Measurements from ENCODE around the gene RASA4B.
A peak's percentile ranks its signal among the peaks of the same experiment; 100 is the strongest.
"Not testable (repeated sequence)": the region's sequence is repeated elsewhere in the genome, so short reads cannot be mapped to it uniquely, and the experiment has no call there.

Gene RASA4B

DNA sequence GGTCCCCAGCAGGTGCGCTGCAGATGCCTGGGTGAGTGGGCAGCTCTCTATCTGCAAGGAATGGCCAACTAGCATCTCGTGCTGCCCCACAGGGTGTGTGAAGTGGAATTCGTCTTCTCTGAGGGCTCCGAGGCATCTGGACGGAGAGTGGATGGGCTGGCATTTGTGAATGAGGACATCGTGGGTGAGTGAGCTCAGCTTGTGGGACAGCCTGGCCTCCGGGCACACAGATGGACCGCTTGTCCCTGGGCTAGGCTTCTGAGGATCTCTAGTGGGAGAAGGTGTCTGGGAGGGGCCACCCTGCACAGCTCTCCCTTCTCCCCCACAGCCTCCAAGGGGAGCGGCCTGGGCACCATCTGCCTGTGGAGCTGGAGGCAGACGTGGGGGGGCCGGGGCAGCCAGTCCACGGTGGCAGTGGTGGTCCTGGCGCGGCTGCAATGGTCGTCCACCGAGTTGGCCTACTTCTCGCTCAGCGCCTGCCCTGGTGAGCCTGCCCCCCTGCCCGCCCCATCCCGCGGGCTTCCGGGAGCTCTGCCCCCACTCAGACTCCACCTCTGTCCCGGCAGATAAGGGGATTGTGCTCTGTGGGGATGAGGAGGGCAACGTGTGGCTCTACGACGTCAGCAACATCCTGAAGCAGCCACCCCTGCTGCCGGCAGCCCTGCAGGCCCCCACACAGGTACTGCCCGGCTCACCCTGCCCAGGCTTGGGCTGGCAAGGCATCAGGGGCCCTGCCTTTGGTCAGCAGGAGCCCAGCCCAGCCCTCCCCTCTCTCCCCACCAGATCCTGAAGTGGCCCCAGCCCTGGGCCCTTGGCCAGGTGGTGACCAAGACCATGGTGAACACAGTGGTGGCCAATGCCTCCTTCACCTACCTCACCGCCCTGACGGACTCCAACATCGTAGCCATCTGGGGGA is 45.2 kb downstream of the RASA4B start:
- peak; percentile 10 for DNase-seq

DNA sequence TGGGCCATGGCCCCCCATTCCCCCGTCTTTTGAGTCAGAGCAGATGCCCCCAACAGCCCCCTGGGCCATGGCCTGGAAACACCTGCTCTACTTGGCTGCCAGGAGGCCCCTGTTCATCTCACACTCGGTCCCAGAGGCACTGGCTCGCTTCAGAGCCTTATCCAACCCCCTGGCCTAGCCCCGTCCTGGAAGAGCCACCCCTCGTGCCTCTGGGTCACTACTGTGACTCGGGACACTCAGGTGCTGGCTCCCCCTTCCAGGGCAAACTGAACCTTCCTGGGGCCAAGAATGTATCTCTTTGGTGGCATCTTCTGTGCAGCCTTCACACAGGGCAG is 45.8 kb downstream of the RASA4B start:
- no peak for DNase-seq

DNA sequence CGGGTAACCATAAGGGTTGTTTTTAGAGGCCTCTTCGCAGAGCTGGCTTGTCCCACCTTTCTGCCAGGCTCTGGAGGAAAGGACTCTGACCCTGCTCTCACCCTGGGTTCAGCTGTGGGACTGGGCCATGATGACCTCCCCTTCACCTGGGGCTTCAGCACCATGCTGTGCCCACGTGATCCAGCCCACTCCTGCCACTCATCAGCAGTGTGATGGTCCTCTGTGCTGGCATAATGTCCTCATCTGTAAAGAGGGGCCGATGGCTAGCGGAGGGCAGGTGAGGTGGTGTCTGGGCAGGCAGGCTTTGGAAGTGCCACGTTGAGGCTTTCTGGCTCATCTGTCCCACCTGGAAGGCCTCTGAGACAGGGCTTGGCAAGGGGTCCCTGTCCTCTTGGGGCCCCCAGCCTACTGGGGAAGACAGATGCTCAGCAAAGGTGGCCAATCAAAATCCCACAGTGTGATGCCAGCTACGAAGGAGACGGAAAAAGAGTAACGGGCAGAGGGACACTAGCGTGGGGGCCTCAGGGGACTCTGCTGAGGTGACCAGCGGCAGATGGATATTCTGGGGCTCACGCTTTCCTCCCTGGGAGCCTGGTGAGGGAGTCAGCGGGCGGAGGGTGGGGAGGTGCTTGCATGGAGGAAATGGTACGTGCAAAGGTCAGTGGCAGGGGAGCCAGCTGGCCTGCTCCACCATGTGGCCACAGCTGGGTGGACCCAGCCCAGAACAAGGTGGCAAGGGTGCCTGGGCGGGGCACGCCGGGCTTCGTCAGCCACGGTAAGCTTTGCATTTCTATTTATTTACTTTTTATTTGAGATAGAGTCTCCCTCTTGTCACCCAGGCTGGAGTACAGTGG is 47.4 kb downstream of the RASA4B start:
- peak; percentile 7 for DNase-seq

DNA sequence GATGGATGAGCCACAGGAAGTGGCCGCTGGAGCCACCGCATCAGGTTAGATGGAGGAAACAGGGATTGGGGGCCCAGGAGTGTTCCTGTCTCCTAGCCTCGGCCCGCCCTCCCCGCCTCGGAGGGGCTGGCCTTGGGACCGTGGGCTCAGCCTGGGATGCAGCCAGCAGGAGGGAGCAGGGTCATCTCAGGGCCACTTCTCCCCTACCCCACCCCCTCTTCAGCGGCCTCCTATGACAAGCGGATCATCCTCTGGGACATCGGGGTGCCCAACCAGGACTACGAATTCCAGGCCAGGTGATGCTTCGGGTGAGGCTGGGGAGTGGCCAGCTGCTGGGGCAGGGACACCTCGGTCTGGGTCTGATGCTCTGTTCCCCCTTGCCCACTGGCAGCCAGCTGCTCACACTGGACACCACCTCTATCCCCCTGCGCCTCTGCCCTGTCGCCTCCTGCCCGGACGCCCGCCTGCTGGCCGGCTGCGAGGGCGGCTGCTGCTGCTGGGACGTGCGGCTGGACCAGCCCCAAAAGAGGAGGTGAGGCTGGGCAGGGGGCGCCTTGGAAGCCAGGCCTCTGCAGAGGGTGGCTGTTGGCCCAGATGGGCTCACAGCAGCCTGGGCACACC is 48.1 kb downstream of the RASA4B start:
- peak; percentile 6 for DNase-seq

DNA sequence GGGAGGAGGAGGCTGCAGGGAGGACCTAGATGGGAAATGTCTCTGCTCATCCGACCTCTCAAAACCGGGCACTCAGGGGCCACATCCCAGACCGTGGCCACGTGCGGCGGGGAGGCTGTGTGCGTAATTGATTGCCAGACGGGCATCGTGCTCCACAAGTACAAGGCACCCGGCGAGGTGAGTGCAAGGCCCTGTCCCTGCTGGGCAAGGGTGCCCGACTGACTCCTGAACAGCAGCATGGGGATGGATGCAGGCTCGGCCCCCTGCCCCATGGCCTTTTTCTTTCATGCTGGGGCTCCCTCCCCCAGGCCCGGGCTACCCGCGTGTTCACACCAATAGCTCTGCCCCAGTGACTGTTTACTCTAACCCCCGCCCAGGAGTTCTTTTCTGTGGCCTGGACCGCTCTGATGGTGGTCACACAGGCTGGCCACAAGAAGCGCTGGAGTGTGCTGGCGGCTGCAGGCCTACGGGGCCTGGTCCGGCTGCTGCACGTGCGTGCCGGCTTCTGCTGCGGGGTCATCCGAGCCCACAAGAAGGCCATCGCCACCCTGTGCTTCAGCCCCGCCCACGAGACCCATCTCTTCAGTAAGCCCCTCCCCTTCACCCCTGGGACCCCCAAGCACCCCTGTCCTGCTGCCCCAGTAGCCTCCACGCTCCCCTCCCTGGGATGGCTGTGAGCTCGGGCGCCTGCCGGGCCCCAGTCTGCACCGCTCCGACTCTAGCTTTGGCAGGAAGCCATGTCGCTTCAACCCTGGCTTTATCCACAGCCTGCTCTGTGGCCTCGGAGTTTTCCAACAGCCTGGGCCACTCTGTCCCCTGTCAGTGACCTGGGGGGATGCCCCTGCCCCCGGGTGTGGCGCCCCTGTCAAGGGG is 48.9 kb downstream of the RASA4B start:
- DNase-seq, result peak; percentile 8

DNA sequence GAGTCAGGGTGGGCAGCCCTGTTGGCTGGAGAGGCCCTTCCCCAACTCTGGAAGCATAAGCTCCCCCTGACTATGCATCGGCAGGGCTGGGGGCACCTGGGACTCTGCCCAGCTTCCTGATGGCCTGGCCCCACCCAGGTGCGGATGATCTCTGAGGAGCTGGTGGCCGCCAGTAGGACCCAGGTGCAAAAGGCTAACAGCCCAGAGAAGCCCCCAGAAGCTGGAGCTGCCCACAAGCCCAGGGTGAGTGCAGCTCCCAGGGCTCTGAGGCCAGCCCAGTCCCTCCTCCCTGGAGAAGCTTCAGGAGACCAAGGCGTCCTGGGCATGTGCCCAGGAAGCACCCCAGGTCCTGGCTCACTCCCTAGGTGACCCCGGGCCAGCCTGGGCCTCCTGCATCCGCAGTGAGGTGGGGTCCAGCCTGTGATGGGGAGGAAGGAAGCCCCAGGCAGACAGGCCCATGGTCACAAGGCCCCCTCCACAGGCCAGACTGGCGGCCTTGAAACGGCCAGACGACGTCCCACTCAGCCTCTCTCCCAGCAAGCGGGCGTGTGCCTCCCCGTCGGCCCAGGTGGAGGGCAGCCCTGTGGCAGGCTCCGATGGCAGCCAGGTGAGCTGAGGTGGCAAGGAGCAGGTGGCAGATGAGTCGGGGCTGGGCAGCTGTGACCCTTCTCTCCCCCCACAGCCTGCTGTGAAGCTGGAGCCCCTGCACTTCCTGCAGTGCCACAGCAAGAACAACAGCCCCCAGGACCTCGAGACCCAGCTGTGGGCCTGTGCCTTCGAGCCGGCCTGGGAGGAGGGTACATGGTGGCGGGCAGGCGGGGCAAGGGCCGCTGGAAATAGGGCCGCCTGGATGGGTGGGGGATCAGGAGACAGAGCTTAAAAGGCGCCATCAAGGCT is 49.7 kb downstream of the RASA4B start:
- no peak for DNase-seq

DNA sequence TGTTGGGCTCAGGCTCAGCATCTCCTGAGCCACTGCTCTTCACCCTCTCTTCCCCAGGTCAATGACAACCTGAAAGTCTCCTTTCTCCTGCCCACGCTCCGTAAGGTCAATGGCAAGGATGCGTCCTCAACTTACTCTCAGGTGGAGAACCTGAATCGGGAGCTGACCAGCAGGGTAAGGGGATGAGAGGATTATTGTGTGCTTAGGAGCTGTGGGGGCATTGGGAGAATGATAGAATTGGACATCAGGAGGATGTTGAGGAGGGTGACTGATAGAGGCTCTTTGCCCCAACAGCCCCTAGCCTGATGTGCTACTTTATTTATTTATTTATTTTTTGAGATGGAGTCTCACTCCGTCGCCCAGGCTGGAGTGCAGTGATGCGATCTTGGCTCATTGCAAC is 51.5 kb downstream of the RASA4B start:
- no peak for DNase-seq

DNA sequence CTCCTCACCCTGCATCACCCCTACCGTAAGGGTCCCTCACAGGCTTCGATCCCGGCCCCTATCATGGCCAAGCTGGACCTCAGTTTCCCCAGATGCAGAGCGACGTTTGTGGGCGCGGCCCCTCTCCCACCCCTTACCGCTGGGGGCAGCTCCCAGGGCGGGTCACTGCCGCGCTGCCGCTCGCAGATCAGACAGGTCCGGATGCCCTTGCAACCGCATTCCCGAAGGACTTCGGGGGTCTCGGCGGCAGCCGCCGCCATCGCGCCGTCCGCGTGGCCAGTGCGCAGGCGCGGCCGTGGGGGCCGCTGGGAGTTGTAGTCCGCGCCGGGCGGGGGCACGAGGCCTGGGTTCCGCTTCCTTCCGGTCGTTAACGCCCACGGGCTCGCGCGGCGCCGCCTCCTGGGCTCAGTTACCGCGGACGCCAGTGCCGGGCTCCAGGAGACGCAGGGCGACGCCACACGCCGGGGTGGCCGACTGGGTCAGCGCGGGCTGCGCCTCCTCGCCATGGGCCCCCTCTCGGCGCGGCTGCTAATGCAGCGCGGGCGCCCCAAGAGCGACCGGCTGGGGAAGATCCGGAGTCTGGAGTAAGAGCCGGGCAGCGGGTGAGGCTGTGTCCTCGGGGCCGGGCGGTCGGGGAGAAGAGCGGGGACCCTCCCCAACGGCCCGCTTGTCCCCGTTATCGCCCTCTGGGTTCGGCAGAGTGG is 52.8 kb downstream of the RASA4B start, which contains the start of the genes ALKBH4 and LRWD1:
Gene ALKBH4, minus strand, starts transcription at position 287 of the 704 bp plus-strand sequence. Its CDS starts 27 bp downstream, at position 260.
Gene LRWD1, plus strand, starts transcription at position 408 of the 704 bp plus-strand sequence. Its CDS starts 97 bp downstream, at position 505.
- DNase-seq, result peak; percentile 95

DNA sequence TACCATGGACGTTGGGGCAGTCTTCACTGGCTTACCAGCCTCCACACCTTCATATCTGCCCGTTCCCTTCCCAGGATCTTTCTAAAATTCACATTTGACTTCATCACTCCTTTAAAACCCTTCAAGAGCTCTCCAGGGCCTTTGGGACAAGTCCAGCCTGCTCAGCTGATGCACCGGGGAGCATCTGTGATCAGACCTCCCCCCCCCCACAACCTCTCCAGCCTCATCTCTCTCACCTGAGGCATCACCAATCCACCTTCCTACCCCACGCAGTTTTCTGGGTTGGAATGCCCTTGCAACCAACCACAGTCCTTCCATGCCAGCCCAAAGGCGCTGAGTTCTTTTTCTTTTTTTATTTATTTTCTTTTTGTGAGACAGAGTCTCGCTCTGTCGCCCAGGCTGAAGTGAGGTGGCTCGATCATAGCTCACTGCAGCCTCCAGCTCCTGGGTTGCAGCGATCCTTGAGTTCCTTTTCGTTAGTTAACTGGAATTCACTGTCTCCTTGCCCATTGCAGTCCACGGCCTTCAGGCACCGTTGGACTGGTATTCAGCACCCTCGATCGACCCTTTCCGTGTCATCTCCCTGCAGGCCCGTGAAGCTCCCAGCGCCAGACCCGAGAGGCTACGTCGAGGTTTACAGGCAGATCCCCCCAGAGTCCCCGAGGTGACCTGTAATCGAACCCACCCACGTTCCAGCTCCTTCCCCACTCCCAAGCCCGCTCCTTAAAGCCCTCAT is 53.6 kb downstream of the RASA4B start:
- DNase-seq, result no peak

DNA sequence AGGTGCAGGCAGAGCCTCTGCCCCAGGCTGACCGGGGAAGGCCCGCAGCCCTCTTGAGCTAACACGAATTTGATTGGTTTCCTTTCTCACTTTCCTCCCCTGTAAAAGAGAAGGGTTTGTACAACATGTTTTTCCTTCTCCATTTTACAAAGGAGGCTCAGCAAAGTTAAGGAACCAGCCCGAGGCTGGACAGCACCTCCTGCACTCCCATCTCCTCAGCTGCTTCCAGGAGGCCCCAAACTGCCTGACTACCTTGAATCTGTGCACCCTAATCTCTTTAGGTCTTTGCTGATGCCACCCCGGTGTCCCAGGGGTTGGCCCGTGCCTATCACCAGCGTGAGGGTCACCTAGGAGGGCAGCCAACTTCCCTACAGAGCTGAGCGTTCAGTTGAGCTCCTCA is 57.1 kb downstream of the RASA4B start:
- DNase-seq, result no peak

DNA sequence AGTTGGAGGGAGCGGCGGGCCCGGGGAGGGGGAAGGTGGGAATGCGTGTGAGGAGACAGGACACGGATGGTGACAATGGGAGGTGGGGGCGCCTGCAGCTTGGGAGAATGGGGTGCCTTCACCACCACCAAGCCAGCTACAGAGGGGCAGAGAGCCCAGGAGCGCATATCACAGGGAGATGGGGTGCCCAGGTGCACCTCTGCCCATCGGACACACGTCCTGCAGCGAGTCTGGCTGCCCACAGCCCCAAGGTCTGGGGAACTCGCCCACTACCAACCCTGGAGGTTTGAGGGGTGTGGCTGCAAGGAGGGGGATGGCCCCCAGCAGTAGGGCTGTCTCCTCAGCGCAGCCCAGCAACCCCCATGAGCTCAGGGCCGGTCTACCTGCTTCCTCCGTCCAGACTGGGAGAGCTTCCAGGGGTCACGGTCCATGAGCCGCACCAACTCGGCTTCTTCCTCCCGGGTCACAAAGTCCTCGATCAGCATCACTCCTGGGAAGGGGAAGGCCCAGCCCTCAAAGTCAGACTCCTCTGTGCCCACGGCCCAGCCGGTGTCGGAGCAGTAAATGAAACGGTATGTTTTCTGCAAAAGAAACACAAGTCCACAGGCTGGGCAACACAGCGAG is 58.2 kb downstream of the RASA4B start:
- DNase-seq, result no peak

DNA sequence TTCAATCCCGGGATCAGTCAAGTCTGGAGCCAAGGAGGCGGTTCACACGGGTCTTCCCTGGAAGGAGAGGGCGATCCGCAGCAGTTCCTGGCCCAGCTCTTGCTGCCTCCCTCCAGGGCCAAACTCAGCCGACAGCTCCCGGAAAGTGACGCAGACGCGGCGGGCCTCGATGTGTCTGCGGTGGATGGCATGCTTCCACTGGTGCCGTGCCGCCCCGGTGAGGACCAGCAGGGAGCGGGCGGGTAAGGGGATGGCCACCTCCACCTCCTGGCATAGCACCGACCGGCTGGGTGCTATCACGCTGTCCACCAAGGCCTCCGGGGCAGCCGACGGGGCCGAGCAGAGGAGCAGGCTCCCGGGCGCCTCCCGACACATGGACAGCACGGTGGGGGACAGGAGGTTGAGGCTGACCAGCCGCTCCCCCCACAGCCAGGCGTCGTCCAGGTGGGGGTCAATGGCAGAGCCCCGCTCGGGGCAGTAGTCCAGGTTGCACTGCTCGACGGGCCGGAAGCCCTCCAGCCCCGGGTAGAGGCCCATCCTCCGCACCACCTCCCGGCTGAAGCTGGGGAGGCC is 60.1 kb downstream of the RASA4B start:
- no peak for DNase-seq

DNA sequence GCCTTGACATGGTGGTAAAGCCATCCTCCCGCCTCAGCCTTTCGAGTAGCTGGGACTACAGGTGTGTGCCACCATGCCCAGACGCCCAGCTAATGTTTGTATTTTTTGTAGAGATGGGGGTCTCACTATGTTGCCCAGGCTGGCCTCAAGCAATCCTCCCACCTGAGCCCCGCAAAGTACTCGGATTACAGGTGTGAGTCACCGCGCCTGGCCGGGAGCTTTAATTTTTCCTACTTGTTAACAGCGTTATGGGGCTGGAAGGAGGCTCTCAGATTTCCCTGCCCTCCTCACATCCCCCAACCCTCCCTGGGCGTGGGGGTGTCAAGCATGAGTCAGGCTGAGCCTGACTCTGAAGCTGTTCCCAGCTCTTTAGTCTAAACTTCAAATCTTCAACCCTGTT is 61.2 kb downstream of the RASA4B start:
- DNase-seq, result no peak

DNA sequence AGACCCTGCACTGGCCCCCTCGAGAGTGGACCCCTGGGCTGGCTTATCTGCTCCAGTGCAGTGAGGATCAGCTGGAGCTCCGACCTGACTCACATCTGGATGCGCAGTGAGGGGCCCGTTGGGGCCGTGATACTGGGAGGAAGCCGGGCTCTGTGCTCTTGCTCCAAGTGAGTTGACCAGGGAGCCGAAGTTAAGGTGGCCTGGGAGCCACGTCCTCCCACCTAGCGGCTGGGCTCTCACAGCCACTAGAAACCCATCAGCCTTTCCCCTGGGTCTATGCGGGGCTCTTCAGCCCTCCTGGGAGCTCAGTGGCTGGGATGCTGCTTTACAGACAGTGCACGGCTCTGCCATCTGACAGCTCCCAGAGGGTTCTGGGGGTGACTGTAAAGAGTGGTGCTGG is 62.0 kb downstream of the RASA4B start:
- no peak for DNase-seq

DNA sequence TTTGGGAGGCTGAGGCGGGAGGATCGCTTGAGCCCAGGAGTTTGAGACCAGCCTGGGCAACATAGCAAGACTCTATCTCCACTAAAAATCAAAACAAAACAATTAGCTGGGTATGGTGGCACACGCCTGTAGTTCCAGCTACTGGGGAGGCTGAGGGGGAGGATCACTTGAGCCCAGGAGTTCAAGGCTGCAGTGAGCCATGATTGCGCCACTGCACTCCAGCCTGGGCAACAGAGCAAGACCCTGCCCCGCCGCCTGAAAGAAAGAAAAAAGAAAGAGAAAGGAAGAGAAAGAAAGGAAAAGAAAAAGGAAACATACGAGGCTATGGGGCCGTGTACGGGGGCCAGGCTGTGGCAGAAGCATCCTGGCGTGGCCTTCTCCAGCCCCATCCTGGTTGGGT is 62.6 kb downstream of the RASA4B start:
- DNase-seq, result not testable (repeated sequence)

DNA sequence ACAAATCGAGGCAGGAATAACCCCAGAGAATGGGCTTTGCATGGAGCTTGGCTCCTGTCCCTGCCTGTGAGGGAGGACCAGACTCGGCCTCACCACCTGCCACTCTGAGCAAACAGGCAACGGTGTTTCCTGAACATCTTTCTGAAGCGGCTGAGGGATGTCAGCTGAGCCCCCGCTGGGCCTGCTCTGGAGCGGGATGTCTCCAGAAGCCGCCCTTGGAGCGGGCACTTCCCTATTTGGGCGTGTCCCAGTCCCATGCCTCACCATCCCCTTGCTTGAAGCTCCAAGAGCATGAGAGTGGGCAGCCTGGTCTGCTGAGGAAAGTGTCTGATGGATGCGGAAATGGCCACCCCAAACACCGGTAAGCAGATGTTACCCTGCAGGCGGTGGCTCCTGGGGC is 63.1 kb downstream of the RASA4B start:
- DNase-seq, result no peak

DNA sequence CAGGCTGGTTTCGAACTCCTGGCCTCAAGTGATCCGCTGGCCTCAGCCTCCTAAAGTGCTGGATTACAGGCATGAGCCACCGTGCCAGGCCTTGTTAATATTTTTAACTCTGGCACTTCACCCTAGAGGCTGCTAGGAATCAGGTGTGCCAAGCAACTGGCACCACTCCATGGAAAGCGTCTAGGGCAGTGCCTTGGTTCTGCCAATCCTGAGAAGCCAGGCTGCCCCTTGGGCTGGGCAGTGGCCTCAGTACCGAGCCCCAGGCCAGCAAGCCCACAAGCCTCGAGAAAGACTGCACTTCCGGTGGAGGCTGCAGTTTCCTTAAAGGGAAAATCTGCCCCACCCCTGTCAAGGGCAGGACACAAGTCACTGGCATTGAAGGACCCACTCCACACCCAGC is 64.3 kb downstream of the RASA4B start:
- no peak for DNase-seq

DNA sequence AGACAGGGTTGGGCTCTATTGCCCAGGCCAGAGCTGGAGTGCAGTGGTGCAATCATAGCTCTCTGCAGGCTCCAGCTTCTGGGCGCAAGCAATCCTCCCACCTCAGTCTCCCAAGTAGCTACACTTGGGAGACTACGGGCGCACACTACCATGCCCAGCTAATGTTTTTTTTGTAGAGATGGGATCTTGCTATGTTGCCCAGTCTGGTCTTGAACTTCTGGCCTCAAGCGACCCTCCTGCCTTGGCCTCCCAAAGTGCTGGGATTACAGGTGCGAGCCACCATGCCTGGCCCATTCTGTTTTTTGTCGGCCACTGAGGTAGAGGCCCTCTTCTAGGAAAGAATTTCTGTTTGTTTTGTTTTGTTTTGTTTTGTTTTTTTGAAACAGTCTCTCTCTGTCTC is 65.1 kb downstream of the RASA4B start:
- DNase-seq, result no peak

All from activated naive CD4-positive, alpha-beta T cell treated with anti-CD3 and anti-CD28 coated beads, Interleukin-2, amount 50 U/mL, for 16 hours (primary cell).